Measurements from ENCODE around the gene RGL1. TPM values are rescaled to one million over a fixed set of nuclear protein-coding genes. Genes with fewer than 3 reads are reported as not detected.

RGL1 gene
- total RNA-seq, 1 experiment from 2014 or later, result 34.5 TPM

GRCh38 chr1:183862967-183863366, 58.0 kb downstream of the RGL1 start:
- Mint-ChIP-seq H3K4me3 (ENCODE audit: unreplicated experiment) (no peak overlapping the region), H3K4me1 (ENCODE audit: low read depth, unreplicated experiment) (peaks cover 40% of the 10 kb centered on the region), H3K36me3 (ENCODE audit: insufficient read depth, unreplicated experiment) (peaks cover 30% of the 10 kb centered on the region), H3K9me3 (ENCODE audit: unreplicated experiment) (no peaks in the 10 kb centered on the region), H3K27me3 (ENCODE audit: insufficient read depth, unreplicated experiment) (no peaks in the 10 kb centered on the region), H3K27ac (ENCODE audit: unreplicated experiment) (no peak overlapping the region)
- TF ChIP-seq, protein P1, sequence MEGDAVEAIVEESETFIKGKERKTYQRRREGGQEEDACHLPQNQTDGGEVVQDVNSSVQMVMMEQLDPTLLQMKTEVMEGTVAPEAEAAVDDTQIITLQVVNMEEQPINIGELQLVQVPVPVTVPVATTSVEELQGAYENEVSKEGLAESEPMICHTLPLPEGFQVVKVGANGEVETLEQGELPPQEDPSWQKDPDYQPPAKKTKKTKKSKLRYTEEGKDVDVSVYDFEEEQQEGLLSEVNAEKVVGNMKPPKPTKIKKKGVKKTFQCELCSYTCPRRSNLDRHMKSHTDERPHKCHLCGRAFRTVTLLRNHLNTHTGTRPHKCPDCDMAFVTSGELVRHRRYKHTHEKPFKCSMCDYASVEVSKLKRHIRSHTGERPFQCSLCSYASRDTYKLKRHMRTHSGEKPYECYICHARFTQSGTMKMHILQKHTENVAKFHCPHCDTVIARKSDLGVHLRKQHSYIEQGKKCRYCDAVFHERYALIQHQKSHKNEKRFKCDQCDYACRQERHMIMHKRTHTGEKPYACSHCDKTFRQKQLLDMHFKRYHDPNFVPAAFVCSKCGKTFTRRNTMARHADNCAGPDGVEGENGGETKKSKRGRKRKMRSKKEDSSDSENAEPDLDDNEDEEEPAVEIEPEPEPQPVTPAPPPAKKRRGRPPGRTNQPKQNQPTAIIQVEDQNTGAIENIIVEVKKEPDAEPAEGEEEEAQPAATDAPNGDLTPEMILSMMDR (IDR thresholded peaks at IDR 0.05; ENCODE audit: insufficient read depth in 1 of 2, low read depth in 1 of 2, low read length in 1 of 2, severe bottlenecking in 1 of 2, unreplicated experiment in 1 of 2), result no peak
- ChIA-PET CTCF (no interaction called here), POLR2A (no interaction called here)
- no peaks in the 10 kb centered on the region; the same call in 1 of the 2 replicates for H3K9me3 ChIP-seq
- intact Hi-C loops (cut with micrococcal nuclease; ENCODE audit: unreplicated experiment), result no loop called here
- H3K4me3 ChIP-seq (ENCODE audit: low read depth, low read length), result no peak overlapping the region
- H3K27me3 ChIP-seq (replicated peaks; ENCODE audit: control insufficient read depth, insufficient read depth, low read length), result no peaks in the 10 kb centered on the region
- H3K36me3 ChIP-seq (ENCODE audit: control insufficient read depth, insufficient read depth, low read length), result no peaks in the 10 kb centered on the region
- H3K4me1 ChIP-seq, result peaks cover 42% of the 10 kb centered on the region
- no peak for DNase-seq
- BruUV-seq (replicated peaks), result no TSS peak

DNA sequence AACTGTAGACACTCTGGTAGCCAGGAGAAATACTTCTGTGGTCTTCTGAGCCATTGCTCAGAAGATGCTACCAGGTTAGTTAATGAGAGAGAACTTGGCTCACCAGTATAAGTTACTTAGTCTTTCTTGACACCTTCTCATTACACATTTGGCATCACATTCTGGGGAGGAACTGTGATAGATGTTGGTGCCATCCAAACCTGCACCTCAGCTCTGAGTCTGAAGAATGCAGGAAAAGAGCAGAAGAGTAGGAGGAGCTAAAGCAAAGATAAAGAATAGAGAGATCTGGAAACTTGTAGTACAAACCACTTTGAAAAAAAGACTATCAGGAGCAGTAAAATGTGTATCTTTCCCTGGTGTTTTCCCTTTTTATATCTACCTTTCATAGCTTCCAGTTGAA, 58.9 kb downstream of the RGL1 start:
- H3K27me3 Mint-ChIP-seq (ENCODE audit: insufficient read depth, unreplicated experiment), result no peaks in the 10 kb centered on the region

GRCh38 chr1:183864611-183865010, 59.7 kb downstream of the RGL1 start:
- no TSS peak for BruUV-seq (replicated peaks)

More for the DNA sequence above, 58.9 kb downstream of the RGL1 start:
- BruUV-seq (replicated peaks), result no TSS peak
- Histone ChIP-seq H3K4me3 (ENCODE audit: low read depth, low read length) (no peak overlapping the region), H3K9me3 (no peaks in the 10 kb centered on the region; the same call in 1 of the 2 replicates), H3K36me3 (ENCODE audit: control insufficient read depth, insufficient read depth, low read length) (no peaks in the 10 kb centered on the region), H3K4me1 (peaks cover 40% of the 10 kb centered on the region), H3K27me3 (replicated peaks; ENCODE audit: control insufficient read depth, insufficient read depth, low read length) (no peaks in the 10 kb centered on the region)
- Mint-ChIP-seq H3K4me1 (ENCODE audit: low read depth, unreplicated experiment) (peaks cover 39% of the 10 kb centered on the region), H3K27ac (ENCODE audit: unreplicated experiment) (no peak overlapping the region), H3K4me3 (ENCODE audit: unreplicated experiment) (no peak overlapping the region), H3K36me3 (ENCODE audit: insufficient read depth, unreplicated experiment) (peaks cover 28% of the 10 kb centered on the region), H3K9me3 (ENCODE audit: unreplicated experiment) (no peaks in the 10 kb centered on the region)
- ChIA-PET CTCF (no interaction called here), POLR2A (no interaction called here)
- DNase-seq, result no peak
- TF ChIP-seq, protein P1 (IDR thresholded peaks at IDR 0.05; ENCODE audit: insufficient read depth in 1 of 2, low read depth in 1 of 2, low read length in 1 of 2, severe bottlenecking in 1 of 2, unreplicated experiment in 1 of 2), result no peak
- intact Hi-C loops (cut with micrococcal nuclease; ENCODE audit: unreplicated experiment), result no loop called here

More at GRCh38 chr1:183864611-183865010, 59.7 kb downstream of the RGL1 start:
- no peaks in the 10 kb centered on the region for H3K9me3 ChIP-seq
- H3K9me3 Mint-ChIP-seq (ENCODE audit: unreplicated experiment), result no peaks in the 10 kb centered on the region
- H3K27ac Mint-ChIP-seq (ENCODE audit: unreplicated experiment), result no peak overlapping the region
- DNase-seq, result no peak
- H3K4me3 ChIP-seq (ENCODE audit: low read depth, low read length), result no peak overlapping the region
- H3K4me3 Mint-ChIP-seq (ENCODE audit: unreplicated experiment), result no peak overlapping the region
- H3K27me3 ChIP-seq (replicated peaks; ENCODE audit: control insufficient read depth, insufficient read depth, low read length), result no peaks in the 10 kb centered on the region
- no peaks in the 10 kb centered on the region for H3K36me3 ChIP-seq (ENCODE audit: control insufficient read depth, insufficient read depth, low read length)
- H3K27me3 Mint-ChIP-seq (ENCODE audit: insufficient read depth, unreplicated experiment), result no peaks in the 10 kb centered on the region
- intact Hi-C loops (cut with micrococcal nuclease; ENCODE audit: unreplicated experiment), result no loop called here
- TF ChIP-seq, protein P1 (IDR thresholded peaks at IDR 0.05; ENCODE audit: insufficient read depth in 1 of 2, low read depth in 1 of 2, low read length in 1 of 2, severe bottlenecking in 1 of 2, unreplicated experiment in 1 of 2), result no peak
- ChIA-PET POLR2A (no interaction called here), CTCF (no interaction called here)
- peaks cover 34% of the 10 kb centered on the region for H3K4me1 Mint-ChIP-seq (ENCODE audit: low read depth, unreplicated experiment)
- H3K4me1 ChIP-seq, result peaks cover 32% of the 10 kb centered on the region
- peaks cover 24% of the 10 kb centered on the region for H3K36me3 Mint-ChIP-seq (ENCODE audit: insufficient read depth, unreplicated experiment)

Data from Caco-2 (cell line).